Ecto neural progenitor cell (in vitro differentiated cells): ENCODE measurements around the gene RNF220.
"Not testable (repeated sequence)": the region's sequence is repeated elsewhere in the genome, so short reads cannot be mapped to it uniquely, and the experiment has no call there.

Experiments
- DNase-seq: peaks from one replicate; pipeline ENCODE4 v3.0.0-alpha.2; 2018; ENCODE audit warnings: low spot score

The RNF220 gene

GRCh38 chr1:44496541-44497171 lies 91.6 kb downstream of the RNF220 start:
- no peak for DNase-seq

GRCh38 chr1:44497422-44498170 lies 92.5 kb downstream of the RNF220 start:
- no peak for DNase-seq

GRCh38 chr1:44499306-44499705 lies 94.3 kb downstream of the RNF220 start:
- DNase-seq, result no peak

GRCh38 chr1:44500181-44501046 lies 95.4 kb downstream of the RNF220 start:
- peak; percentile 71 for DNase-seq

GRCh38 chr1:44501047-44501890 lies 96.2 kb downstream of the RNF220 start:
- DNase-seq, result peak; percentile 72

GRCh38 chr1:44502823-44503222 lies 97.8 kb downstream of the RNF220 start:
- DNase-seq, result not testable (repeated sequence)

- no peak for DNase-seq
Measured at GRCh38 chr1:44503625-44504024, 98.6 kb downstream of the RNF220 start.

- peak; percentile 66 for DNase-seq
Measured at GRCh38 chr1:44505210-44505993, 100.3 kb downstream of the RNF220 start.

GRCh38 chr1:44507490-44508396 lies 102.7 kb downstream of the RNF220 start:
- peak; percentile 88 for DNase-seq

- no peak for DNase-seq
Measured at GRCh38 chr1:44508397-44508745, 103.3 kb downstream of the RNF220 start.

- DNase-seq, result no peak
Measured at GRCh38 chr1:44511363-44511762, 106.3 kb downstream of the RNF220 start.

GRCh38 chr1:44511769-44512168 lies 106.7 kb downstream of the RNF220 start:
- DNase-seq, result no peak

GRCh38 chr1:44512313-44512885 lies 107.3 kb downstream of the RNF220 start:
- DNase-seq, result no peak

- no peak for DNase-seq
Measured at GRCh38 chr1:44513111-44513510, 108.1 kb downstream of the RNF220 start.

- DNase-seq, result no peak
Measured at GRCh38 chr1:44514673-44515072, 109.6 kb downstream of the RNF220 start.

GRCh38 chr1:44515416-44515815 lies 110.4 kb downstream of the RNF220 start:
- no peak for DNase-seq

- DNase-seq, result no peak
Measured at GRCh38 chr1:44519035-44519676, 114.1 kb downstream of the RNF220 start.

- DNase-seq, result no peak
Measured at GRCh38 chr1:44521378-44522080, 116.5 kb downstream of the RNF220 start.
